ENCODE measurements around the gene IFT74. TPM values are rescaled to one million over a fixed set of nuclear protein-coding genes. Genes with fewer than 3 reads are reported as not detected.

IFT74 gene
- total and polyA plus RNA-seq, 2 of the 13 experiments (the other 11 are each of a cell fraction or from before 2014, with no cell fraction given), result 4.2 to 12.3 TPM

DNA sequence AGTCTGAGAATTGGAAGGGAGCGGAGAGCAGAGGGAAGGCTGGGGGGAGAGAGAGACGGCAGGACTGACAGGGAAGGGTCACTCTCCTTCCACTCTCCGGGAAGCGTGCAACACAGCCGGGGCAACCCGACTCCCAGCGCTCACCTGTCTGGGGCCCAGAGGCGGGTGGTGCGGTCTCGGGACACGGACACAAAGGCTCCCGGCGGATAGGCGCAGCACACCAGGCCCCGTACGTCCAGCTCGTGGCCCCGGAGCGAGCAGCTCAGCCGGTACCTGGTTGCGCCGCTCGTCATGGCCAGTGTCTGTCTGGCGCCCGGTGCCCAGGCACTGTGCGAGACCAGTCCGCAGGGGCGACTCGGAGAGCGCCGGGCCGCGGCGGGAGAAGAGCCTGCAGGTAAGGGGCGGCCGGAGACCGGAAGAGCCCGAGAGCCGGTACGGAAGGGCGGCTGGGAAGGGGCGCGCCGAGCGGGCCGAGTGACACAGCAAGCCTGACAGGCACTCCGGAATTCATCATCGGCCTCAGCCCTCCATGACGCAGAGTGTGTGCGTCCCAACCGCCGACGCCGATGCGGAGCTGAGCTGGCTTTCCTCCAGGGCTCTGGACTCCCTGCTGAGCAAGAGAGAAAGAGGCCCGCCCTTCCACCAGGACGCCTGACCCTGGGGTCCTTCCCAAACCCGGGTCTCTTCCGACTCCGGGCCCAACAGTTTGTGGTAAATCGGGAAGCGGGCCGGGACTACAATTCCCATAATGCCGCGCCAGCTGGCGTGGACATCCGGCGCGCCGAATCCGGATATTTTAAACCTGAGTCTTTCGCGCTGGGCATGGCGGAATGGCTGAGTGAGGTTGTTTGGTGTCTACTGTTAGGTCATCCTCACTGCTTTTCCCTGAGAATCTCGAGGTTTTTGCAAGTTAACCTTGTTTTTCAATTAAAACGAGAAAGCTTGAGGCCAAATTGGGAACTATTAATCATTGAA is 9.2 kb upstream of the IFT74 start, which contains the start of gene PLAA:
Gene PLAA (minus strand): TSS at position 490 of the 975 bp plus-strand sequence. CDS start 197 bp downstream, at position 293.
- ChIA-PET POLR2A (interaction anchor here (1.9 to 2.2 kb wide), 2 partner anchors 9 to 55 kb away, joined by 17 to 30 read pairs; partner anchors contain the start of genes CAAP1 and IFT74), CTCF (ENCODE audit: low intra/inter-chr PET ratio, low total read pairs) (no interaction called here)
- Histone ChIP-seq H3K4me2 (ENCODE audit: low read depth, low read length) (peak within 1 kb of the TSS; percentile 89), H3K4me3 (replicated peaks in 1 of 3; ENCODE audit: insufficient read depth in 1 of 3, low read depth in 2 of 3, low read length in 3 of 3) (peak within 1 kb of the TSS; percentile 90 to 98 (median 93)), H3K36me3 (replicated peaks in 1 of 2; ENCODE audit: control insufficient read depth in 1 of 2, insufficient read depth in 2 of 2, low read length in 2 of 2) (no peaks in the 10 kb centered on the region; a peak in 1 of 5 replicates), H4K20me1 (ENCODE audit: insufficient read depth, low read length) (0 out of 2 replicates have a peak, but pooled peaks cover 2% of the 10 kb centered on the region), H3K27ac (ENCODE audit: extremely low read length, insufficient read depth, low read length) (peak within 1 kb of the TSS; percentile 98), H3K79me2 (ENCODE audit: insufficient read depth, low read length) (peaks cover 44% of the 10 kb centered on the region), H3K4me1 (ENCODE audit: insufficient read depth, low read length) (peaks cover 56% of the 10 kb centered on the region), H3K27me3 (ENCODE audit: control insufficient read depth in 1 of 2, insufficient read depth in 2 of 2, low read length in 2 of 2) (no peaks in the 10 kb centered on the region; a peak in 1 of 5 replicates), H3K9ac (ENCODE audit: insufficient read depth, low read depth, low read length) (peak within 1 kb of the TSS; percentile 95), H3K9me3 (ENCODE audit: low read length) (no peaks in the 10 kb centered on the region), H2AFZ (ENCODE audit: low read length) (peak within 1 kb of the TSS; percentile 87)
- WGBS (ENCODE audit: low lambda C conversion rate), result 0% methylated on average over 8 of the region's 76 CpGs
- intact Hi-C loops (cut with micrococcal nuclease; ENCODE audit: unreplicated experiment) (loop anchor here (1.0 kb wide), 2 partner anchors 9 to 55 kb away; partner anchors contain the start of genes CAAP1 and IFT74), in situ Hi-C loops (cut with HindIII; ENCODE audit: extremely low pct_ligation_motif_present, low pct_unique_long_range_greater_than_20kb) (no loop called here)
- FAIRE-seq (no peak), DNase-seq (ENCODE audit: low spot score) (peak; percentile 86), ATAC-seq (peak; percentile 98)
- no TSS peak for BruUV-seq (replicated peaks)
- TF ChIP-seq NR2C2 (CRISPR knock-in tag; IDR thresholded peaks at IDR 0.05; ENCODE audit: borderline replicate concordance), result peak; percentile 90
- peak; percentile 67; the same call in 1 of the 2 replicates for TF ChIP-seq MXD4 (CRISPR knock-in tag; IDR thresholded peaks at IDR 0.05)
- peak; percentile 97 for TF ChIP-seq CREB1 (IDR thresholded peaks at IDR 0.05)
- peak; percentile 99 for TF ChIP-seq CREB1 (CRISPR knock-in tag; IDR thresholded peaks at IDR 0.05)
- peak; percentile 79 for TF ChIP-seq FOXC1 (CRISPR knock-in tag; IDR thresholded peaks at IDR 0.05; ENCODE audit: borderline replicate concordance)
- TF ChIP-seq RBM22 (optimal IDR thresholded peaks at IDR 0.05; ENCODE audit: low read length), result no peak
- TF ChIP-seq, protein P1, sequence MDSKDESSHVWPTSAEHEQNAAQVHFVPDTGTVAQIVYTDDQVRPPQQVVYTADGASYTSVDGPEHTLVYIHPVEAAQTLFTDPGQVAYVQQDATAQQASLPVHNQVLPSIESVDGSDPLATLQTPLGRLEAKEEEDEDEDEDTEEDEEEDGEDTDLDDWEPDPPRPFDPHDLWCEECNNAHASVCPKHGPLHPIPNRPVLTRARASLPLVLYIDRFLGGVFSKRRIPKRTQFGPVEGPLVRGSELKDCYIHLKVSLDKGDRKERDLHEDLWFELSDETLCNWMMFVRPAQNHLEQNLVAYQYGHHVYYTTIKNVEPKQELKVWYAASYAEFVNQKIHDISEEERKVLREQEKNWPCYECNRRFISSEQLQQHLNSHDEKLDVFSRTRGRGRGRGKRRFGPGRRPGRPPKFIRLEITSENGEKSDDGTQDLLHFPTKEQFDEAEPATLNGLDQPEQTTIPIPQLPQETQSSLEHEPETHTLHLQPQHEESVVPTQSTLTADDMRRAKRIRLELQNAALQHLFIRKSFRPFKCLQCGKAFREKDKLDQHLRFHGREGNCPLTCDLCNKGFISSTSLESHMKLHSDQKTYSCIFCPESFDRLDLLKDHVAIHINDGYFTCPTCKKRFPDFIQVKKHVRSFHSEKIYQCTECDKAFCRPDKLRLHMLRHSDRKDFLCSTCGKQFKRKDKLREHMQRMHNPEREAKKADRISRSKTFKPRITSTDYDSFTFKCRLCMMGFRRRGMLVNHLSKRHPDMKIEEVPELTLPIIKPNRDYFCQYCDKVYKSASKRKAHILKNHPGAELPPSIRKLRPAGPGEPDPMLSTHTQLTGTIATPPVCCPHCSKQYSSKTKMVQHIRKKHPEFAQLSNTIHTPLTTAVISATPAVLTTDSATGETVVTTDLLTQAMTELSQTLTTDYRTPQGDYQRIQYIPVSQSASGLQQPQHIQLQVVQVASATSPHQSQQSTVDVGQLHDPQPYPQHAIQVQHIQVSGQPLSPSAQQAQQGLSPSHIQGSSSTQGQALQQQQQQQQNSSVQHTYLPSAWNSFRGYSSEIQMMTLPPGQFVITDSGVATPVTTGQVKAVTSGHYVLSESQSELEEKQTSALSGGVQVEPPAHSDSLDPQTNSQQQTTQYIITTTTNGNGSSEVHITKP (CRISPR knock-in tag; IDR thresholded peaks at IDR 0.05; ENCODE audit: low read depth), result no peak
- peak; percentile 96 for TF ChIP-seq KAT8 (CRISPR knock-in tag; IDR thresholded peaks at IDR 0.05)
- TF ChIP-seq, protein P2, sequence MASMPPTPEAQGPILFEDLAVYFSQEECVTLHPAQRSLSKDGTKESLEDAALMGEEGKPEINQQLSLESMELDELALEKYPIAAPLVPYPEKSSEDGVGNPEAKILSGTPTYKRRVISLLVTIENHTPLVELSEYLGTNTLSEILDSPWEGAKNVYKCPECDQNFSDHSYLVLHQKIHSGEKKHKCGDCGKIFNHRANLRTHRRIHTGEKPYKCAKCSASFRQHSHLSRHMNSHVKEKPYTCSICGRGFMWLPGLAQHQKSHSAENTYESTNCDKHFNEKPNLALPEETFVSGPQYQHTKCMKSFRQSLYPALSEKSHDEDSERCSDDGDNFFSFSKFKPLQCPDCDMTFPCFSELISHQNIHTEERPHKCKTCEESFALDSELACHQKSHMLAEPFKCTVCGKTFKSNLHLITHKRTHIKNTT (CRISPR knock-in tag; IDR thresholded peaks at IDR 0.05), result no peak
- peak; percentile 73; the same call in 1 of the 2 replicates for TF ChIP-seq ZNF768 (CRISPR knock-in tag; IDR thresholded peaks at IDR 0.05)
- TF ChIP-seq ZMYM2 (CRISPR knock-in tag; IDR thresholded peaks at IDR 0.05), result no peak
- TF ChIP-seq, protein P3, sequence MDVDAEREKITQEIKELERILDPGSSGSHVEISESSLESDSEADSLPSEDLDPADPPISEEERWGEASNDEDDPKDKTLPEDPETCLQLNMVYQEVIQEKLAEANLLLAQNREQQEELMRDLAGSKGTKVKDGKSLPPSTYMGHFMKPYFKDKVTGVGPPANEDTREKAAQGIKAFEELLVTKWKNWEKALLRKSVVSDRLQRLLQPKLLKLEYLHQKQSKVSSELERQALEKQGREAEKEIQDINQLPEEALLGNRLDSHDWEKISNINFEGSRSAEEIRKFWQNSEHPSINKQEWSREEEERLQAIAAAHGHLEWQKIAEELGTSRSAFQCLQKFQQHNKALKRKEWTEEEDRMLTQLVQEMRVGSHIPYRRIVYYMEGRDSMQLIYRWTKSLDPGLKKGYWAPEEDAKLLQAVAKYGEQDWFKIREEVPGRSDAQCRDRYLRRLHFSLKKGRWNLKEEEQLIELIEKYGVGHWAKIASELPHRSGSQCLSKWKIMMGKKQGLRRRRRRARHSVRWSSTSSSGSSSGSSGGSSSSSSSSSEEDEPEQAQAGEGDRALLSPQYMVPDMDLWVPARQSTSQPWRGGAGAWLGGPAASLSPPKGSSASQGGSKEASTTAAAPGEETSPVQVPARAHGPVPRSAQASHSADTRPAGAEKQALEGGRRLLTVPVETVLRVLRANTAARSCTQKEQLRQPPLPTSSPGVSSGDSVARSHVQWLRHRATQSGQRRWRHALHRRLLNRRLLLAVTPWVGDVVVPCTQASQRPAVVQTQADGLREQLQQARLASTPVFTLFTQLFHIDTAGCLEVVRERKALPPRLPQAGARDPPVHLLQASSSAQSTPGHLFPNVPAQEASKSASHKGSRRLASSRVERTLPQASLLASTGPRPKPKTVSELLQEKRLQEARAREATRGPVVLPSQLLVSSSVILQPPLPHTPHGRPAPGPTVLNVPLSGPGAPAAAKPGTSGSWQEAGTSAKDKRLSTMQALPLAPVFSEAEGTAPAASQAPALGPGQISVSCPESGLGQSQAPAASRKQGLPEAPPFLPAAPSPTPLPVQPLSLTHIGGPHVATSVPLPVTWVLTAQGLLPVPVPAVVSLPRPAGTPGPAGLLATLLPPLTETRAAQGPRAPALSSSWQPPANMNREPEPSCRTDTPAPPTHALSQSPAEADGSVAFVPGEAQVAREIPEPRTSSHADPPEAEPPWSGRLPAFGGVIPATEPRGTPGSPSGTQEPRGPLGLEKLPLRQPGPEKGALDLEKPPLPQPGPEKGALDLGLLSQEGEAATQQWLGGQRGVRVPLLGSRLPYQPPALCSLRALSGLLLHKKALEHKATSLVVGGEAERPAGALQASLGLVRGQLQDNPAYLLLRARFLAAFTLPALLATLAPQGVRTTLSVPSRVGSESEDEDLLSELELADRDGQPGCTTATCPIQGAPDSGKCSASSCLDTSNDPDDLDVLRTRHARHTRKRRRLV (CRISPR knock-in tag; IDR thresholded peaks at IDR 0.05), result peak; percentile 57; the same call in 1 of the 2 replicates
- no peak for TF ChIP-seq SIX4 (CRISPR knock-in tag; IDR thresholded peaks at IDR 0.05)

All from HepG2 (cell line).